ENCODE results near the gene COL16A1. TPM values are rescaled to one million over a fixed set of nuclear protein-coding genes. Genes with fewer than 3 reads are reported as not detected.

COL16A1 gene
- total RNA-seq, 2 donors from 2014 or later, result 7.4 to 9.9 TPM

GRCh38 chr1:31726715-31727114 lies 22.9 kb upstream of the COL16A1 start:
- Histone ChIP-seq H3K4me1 (ENCODE audit: control insufficient read depth, insufficient read depth, low read length) (no peaks in the 10 kb centered on the region), H3K9me3 (ENCODE audit: control insufficient read depth, low read length) (no peaks in the 10 kb centered on the region), H3K36me3 (ENCODE audit: control insufficient read depth, insufficient read depth, low read length) (no peaks in the 10 kb centered on the region), H3K9ac (ENCODE audit: extremely low read depth, low read length, poor library complexity, severe bottlenecking) (no peak overlapping the region), H3K4me3 (ENCODE audit: low read length) (no peak overlapping the region), H3K27me3 (ENCODE audit: control insufficient read depth, insufficient read depth, low read length, poor library complexity, severe bottlenecking) (no peaks in the 10 kb centered on the region), H3K27ac (ENCODE audit: low read depth, low read length) (no peak overlapping the region)
- H3K36me3 Mint-ChIP-seq (ENCODE audit: low read depth), result no peaks in the 10 kb centered on the region
- H3K27me3 Mint-ChIP-seq (ENCODE audit: insufficient read depth), result peaks cover 2% of the 10 kb centered on the region
- no peak overlapping the region for H3K27ac Mint-ChIP-seq
- H3K9me3 Mint-ChIP-seq, result no peaks in the 10 kb centered on the region
- no peak for DNase-seq
- no peak overlapping the region for H3K4me3 Mint-ChIP-seq
- TF ChIP-seq CTCF (conservative IDR thresholded peaks at IDR 0.05), result no peak
- H3K4me1 Mint-ChIP-seq, result no peaks in the 10 kb centered on the region
- 90% methylated on average over 4 of the region's 4 CpGs; no CpG with 5 or more reads in 1 of the 2 experiments for WGBS, 2 experiments (ENCODE audit: insufficient coverage in 1 of 2, insufficient read length in 1 of 2)

- no peaks in the 10 kb centered on the region for H3K4me1 Mint-ChIP-seq
- Histone ChIP-seq H3K36me3 (ENCODE audit: control insufficient read depth, insufficient read depth, low read length) (no peaks in the 10 kb centered on the region), H3K4me1 (ENCODE audit: control insufficient read depth, insufficient read depth, low read length) (no peaks in the 10 kb centered on the region), H3K27ac (ENCODE audit: low read depth, low read length) (no peak overlapping the region), H3K9me3 (ENCODE audit: control insufficient read depth, low read length) (no peaks in the 10 kb centered on the region), H3K9ac (ENCODE audit: extremely low read depth, low read length, poor library complexity, severe bottlenecking) (no peak overlapping the region), H3K4me3 (ENCODE audit: low read length) (no peak overlapping the region), H3K27me3 (ENCODE audit: control insufficient read depth, insufficient read depth, low read length, poor library complexity, severe bottlenecking) (no peaks in the 10 kb centered on the region)
- H3K9me3 Mint-ChIP-seq, result no peaks in the 10 kb centered on the region
- DNase-seq, result no peak
- no peak overlapping the region for H3K4me3 Mint-ChIP-seq
- no peak for TF ChIP-seq CTCF (conservative IDR thresholded peaks at IDR 0.05)
- H3K27me3 Mint-ChIP-seq (ENCODE audit: insufficient read depth), result peaks cover 6% of the 10 kb centered on the region
- WGBS, 2 experiments (ENCODE audit: insufficient coverage in 1 of 2, insufficient read length in 1 of 2), result 91 to 93% methylated on average over 8 to 12 of the region's 12 CpGs
- no peaks in the 10 kb centered on the region for H3K36me3 Mint-ChIP-seq (ENCODE audit: low read depth)
- H3K27ac Mint-ChIP-seq, result no peak overlapping the region
These were observed 22.1 kb upstream of the COL16A1 start for GRCh38 chr1:31725777-31726535.

- no peak overlapping the region for H3K27ac ChIP-seq (ENCODE audit: low read depth, low read length)
- Mint-ChIP-seq H3K36me3 (ENCODE audit: low read depth) (no peaks in the 10 kb centered on the region), H3K4me1 (no peaks in the 10 kb centered on the region), H3K27me3 (ENCODE audit: insufficient read depth) (peaks cover 8% of the 10 kb centered on the region), H3K27ac (no peak overlapping the region), H3K9me3 (no peaks in the 10 kb centered on the region), H3K4me3 (no peak overlapping the region)
- DNase-seq, result peak; percentile 67
- no peaks in the 10 kb centered on the region for H3K4me1 ChIP-seq (ENCODE audit: control insufficient read depth, insufficient read depth, low read length)
- no peaks in the 10 kb centered on the region for H3K36me3 ChIP-seq (ENCODE audit: control insufficient read depth, insufficient read depth, low read length)
- H3K9me3 ChIP-seq (ENCODE audit: control insufficient read depth, low read length), result no peaks in the 10 kb centered on the region
- 81 to 87% methylated on average over 10 of the region's 10 CpGs for WGBS, 2 experiments (ENCODE audit: insufficient coverage in 1 of 2, insufficient read length in 1 of 2)
- peak; percentile 39 for TF ChIP-seq CTCF (conservative IDR thresholded peaks at IDR 0.05)
- H3K27me3 ChIP-seq (ENCODE audit: control insufficient read depth, insufficient read depth, low read length, poor library complexity, severe bottlenecking), result no peaks in the 10 kb centered on the region
- no peak overlapping the region for H3K9ac ChIP-seq (ENCODE audit: extremely low read depth, low read length, poor library complexity, severe bottlenecking)
- H3K4me3 ChIP-seq (ENCODE audit: low read length), result no peak overlapping the region
These were observed 21.3 kb upstream of the COL16A1 start for GRCh38 chr1:31725134-31725533.

Measured in endodermal cell (in vitro differentiated cells).